CD4-positive, CD25-positive, alpha-beta regulatory T cell (primary cell): ENCODE results near the gene SGPP1. TPM values are rescaled to one million over a fixed set of nuclear protein-coding genes. Genes with fewer than 3 reads are reported as not detected.
A peak's percentile ranks its signal among the peaks of the same experiment; 100 is the strongest.

ENCODE experiments used
- ATAC-seq, 2 donors: fragments of 150-1000 bp; cut with Tn5 transposase; one replicate each; pipeline ENCODE4 v1.10.0; 2021; ENCODE audit warnings: low read depth in 2 of 2, moderate number of reproducible peaks in 2 of 2, moderate library complexity in 1 of 2
- DNase-seq, 3 donors: peaks; one replicate each; pipeline versions ENCODE4 v3.0.0 to v3.0.0-alpha.2; 2012 to 2022; ENCODE audit warnings: mixed read lengths in 1 of 3
- H3K27ac ChIP-seq: one replicate; pipeline ENCODE4 v1.7.0; 2013; ENCODE audit warnings: mild to moderate bottlenecking, low read length; ENCODE audit not compliant: insufficient read depth, poor library complexity, severe bottlenecking
- H3K27me3 ChIP-seq: one replicate; pipeline ENCODE4 v1.7.0; 2013; ENCODE audit warnings: low read length; ENCODE audit not compliant: control insufficient read depth, insufficient read depth
- H3K36me3 ChIP-seq: one replicate; pipeline ENCODE4 v1.7.0; 2013; ENCODE audit warnings: mild to moderate bottlenecking, low read length, moderate library complexity; ENCODE audit not compliant: control insufficient read depth, insufficient read depth
- H3K4me1 ChIP-seq: 2 replicates; pipeline ENCODE4 v1.7.0; 2013; ENCODE audit warnings: mild to moderate bottlenecking, low read length; ENCODE audit not compliant: insufficient read depth, control insufficient read depth, poor library complexity, severe bottlenecking
- H3K4me3 ChIP-seq: one replicate; pipeline ENCODE4 v1.7.0; 2013; ENCODE audit warnings: low read depth, mild to moderate bottlenecking, low read length, moderate library complexity
- H3K9me3 ChIP-seq, 2 experiments: 1 replicate in 1 of 2; 2 replicates in 1 of 2; pipeline ENCODE4 v1.7.0; 2013; ENCODE audit warnings: low read length in 2 of 2, mild to moderate bottlenecking in 1 of 2, moderate library complexity in 1 of 2; ENCODE audit not compliant: control insufficient read depth in 2 of 2
- H3K27ac Mint-ChIP-seq, 3 donors: one replicate each; pipeline ENCODE4 v1.8.0; 2020 to 2022; ENCODE audit warnings: mild to moderate bottlenecking in 3 of 3, mixed read lengths in 3 of 3, moderate library complexity in 2 of 3
- H3K27me3 Mint-ChIP-seq: one replicate; pipeline ENCODE4 v1.8.0; 2022; ENCODE audit warnings: mild to moderate bottlenecking, mixed read lengths
- H3K36me3 Mint-ChIP-seq: one replicate; pipeline ENCODE4 v1.8.0; 2020; ENCODE audit warnings: mixed read lengths
- H3K4me1 Mint-ChIP-seq, 4 donors: one replicate each; pipeline ENCODE4 v1.8.0; 2020 to 2022; ENCODE audit warnings: mixed read lengths in 4 of 4, mild to moderate bottlenecking in 1 of 4
- H3K4me3 Mint-ChIP-seq, 4 donors: one replicate each; pipeline ENCODE4 v1.8.0; 2020 to 2022; ENCODE audit warnings: mild to moderate bottlenecking in 4 of 4, mixed read lengths in 4 of 4, moderate library complexity in 3 of 4
- H3K9me3 Mint-ChIP-seq, 7 donors: one replicate each; pipeline ENCODE4 v1.8.0; 2020 to 2022; ENCODE audit warnings: mixed read lengths in 7 of 7, mild to moderate bottlenecking in 3 of 7, moderate library complexity in 2 of 7
- polyA plus RNA-seq, 4 donors: library from polyadenylated mRNA; unstranded; fragments of 300-500 nt; fragmentation: Illumina TruSeq; gene quantifications; one replicate each; pipeline ENCODE4 v1.2.3, GENCODE V29; 2021
- total RNA-seq: library from RNA; stranded (reverse); gene quantifications from one replicate; pipeline ENCODE4 v1.2.3, GENCODE V29; 2022

SGPP1 gene
- total and polyA plus RNA-seq, 5 donors from 2014 or later = 24.9 to 38.6 (median 29.8) TPM

DNA sequence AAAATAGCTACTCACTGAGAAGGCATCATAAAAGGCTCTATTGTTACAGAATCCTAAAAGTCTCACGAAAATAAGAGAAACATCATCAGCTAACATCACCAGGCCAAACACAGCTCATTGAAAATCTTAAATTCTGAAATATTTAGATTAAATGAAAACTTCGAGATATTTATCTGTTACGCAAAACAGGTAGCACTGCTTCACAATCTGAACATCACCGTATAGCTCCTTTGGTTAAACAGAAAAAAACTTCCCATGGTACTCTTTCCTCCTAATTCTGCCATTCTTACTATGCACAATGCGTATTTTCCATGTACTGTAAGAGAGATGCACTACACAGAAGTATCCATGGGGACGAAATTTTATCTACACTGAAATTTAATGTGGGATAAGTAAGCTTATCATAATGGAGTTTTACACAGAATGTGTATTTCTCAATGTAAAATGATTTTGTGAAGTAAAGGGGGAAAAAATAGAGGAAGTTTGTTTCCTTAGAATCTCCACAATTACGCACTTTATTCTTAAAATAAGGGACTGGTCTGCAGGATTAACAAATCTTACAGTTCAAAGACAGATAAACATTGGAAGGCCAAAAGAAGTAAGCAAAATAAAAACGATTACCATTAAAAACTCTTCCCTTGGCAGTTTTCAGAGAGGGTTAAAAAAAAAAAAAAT, 1.9 kb downstream of the SGPP1 start:
- peaks cover 18 to 60% (median 33%) of the 10 kb centered on the region in 4 donors for H3K4me1 Mint-ChIP-seq
- no peak for DNase-seq
- no peak for ATAC-seq
- Histone ChIP-seq H3K27me3 (no peaks in the 10 kb centered on the region), H3K4me1 (peaks cover 47% of the 10 kb centered on the region), H3K27ac (peak overlapping the region; percentile 81), H3K36me3 (peaks cover 8% of the 10 kb centered on the region), H3K4me3 (peak overlapping the region; percentile 92), H3K9me3 (no peaks in the 10 kb centered on the region)
- no peaks in the 10 kb centered on the region for H3K27me3 Mint-ChIP-seq
- H3K9me3 Mint-ChIP-seq = no peaks in the 10 kb centered on the region
- peak overlapping the region; percentile 96 to 97 (median 97) for H3K27ac Mint-ChIP-seq
- H3K36me3 Mint-ChIP-seq = peaks cover 4% of the 10 kb centered on the region
- peak overlapping the region; percentile 92 to 99 (median 99) for H3K4me3 Mint-ChIP-seq

DNA sequence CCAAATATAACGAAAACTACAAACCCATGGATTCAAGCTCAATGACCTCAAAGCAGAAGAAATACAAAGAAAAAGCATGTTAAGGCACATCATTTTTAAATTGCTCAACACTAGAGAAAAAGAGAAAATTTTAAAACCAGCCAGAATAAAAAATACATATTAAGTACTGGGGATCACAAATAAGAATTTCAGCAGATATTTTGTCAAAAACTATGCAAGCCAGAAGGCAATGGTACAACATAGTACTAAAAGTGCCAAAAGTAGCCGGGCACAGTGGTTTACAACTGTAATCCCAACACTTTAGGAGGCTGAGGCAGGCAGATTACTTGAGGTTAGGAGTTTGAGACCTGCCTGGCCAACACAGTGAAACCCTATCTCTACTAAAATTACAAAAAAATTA, 10.2 kb downstream of the SGPP1 start:
- no peaks in the 10 kb centered on the region for H3K27me3 ChIP-seq
- ATAC-seq (no peak), DNase-seq (peak in 2 of 3 donors; percentile 31 to 49)
- H3K27ac ChIP-seq = no peak overlapping the region
- H3K36me3 ChIP-seq = peaks cover 30% of the 10 kb centered on the region
- H3K27ac Mint-ChIP-seq = no peak overlapping the region
- peaks cover 21 to 54% (median 31%) of the 10 kb centered on the region in 4 donors for H3K4me1 Mint-ChIP-seq
- H3K27me3 Mint-ChIP-seq = no peaks in the 10 kb centered on the region
- H3K4me3 ChIP-seq = no peak overlapping the region
- H3K9me3 ChIP-seq = peaks cover 10 to 20% of the 10 kb centered on the region in 2 experiments
- peaks cover 0 to 11% (median 4%) of the 10 kb centered on the region in 7 donors for H3K9me3 Mint-ChIP-seq
- H3K36me3 Mint-ChIP-seq = peaks cover 39% of the 10 kb centered on the region
- peak overlapping the region in 3 of 4 donors; percentile 8 to 41 (median 12) for H3K4me3 Mint-ChIP-seq
- peaks cover 20% of the 10 kb centered on the region for H3K4me1 ChIP-seq

DNA sequence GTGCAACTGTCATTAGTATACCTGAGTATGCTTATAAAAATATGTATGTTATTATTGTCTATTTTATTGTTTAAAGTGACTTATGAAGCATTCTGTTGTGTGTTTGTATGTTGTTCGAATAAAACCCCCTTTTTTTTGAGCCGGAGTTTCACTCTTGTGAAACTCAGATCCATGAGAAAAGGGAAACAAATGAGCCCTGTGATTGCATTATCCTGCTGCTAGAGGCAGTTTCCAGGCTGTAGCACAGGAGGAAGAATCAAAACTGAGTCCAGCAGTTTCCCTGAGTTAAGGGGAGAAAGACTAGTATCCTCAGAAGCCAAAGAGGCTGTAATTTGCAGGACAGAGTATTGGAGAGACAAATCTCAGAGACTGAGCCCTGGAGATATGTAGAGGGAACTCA, 12.5 kb downstream of the SGPP1 start:
- peak overlapping the region in 2 of 3 donors; percentile 34 to 39 for H3K27ac Mint-ChIP-seq

DNA sequence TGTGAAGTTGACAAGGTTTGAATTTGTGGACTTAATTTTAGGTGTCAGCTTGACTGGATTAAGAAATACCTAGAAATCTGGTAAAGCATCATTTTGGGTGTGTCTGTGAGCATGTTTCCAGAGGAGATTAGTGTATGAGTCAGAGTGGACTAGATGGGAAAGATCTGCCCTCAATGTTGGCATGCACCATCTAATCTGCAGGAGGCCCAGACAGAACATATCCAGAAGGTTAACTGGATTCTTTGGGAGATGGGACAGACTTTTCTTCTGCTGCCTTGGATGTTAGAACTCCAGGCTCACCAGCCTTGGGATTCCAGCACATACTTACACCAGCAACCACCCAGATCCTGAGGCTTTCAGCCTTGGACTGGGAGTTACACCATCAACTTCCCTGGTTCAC, 14.1 kb downstream of the SGPP1 start:
- Histone ChIP-seq H3K4me3 (peak overlapping the region; percentile 8), H3K27ac (no peak overlapping the region), H3K36me3 (peaks cover 14% of the 10 kb centered on the region), H3K4me1 (peaks cover 38% of the 10 kb centered on the region), H3K9me3 (peaks cover 10 to 20% of the 10 kb centered on the region in 2 experiments), H3K27me3 (no peaks in the 10 kb centered on the region)
- peaks cover 0 to 11% (median 4%) of the 10 kb centered on the region in 7 donors for H3K9me3 Mint-ChIP-seq
- no peak for ATAC-seq
- no peak for DNase-seq
- H3K27me3 Mint-ChIP-seq = no peaks in the 10 kb centered on the region
- peaks cover 30% of the 10 kb centered on the region for H3K36me3 Mint-ChIP-seq
- H3K4me3 Mint-ChIP-seq = peak overlapping the region in 3 of 4 donors; percentile 6 to 50 (median 31)
- peak overlapping the region; percentile 6 to 76 (median 10) for H3K27ac Mint-ChIP-seq
- peaks cover 27 to 70% (median 46%) of the 10 kb centered on the region in 4 donors for H3K4me1 Mint-ChIP-seq

More for the DNA sequence above, 12.5 kb downstream of the SGPP1 start:
- Histone ChIP-seq H3K4me1 (peaks cover 22% of the 10 kb centered on the region), H3K36me3 (peaks cover 19% of the 10 kb centered on the region), H3K4me3 (no peak overlapping the region), H3K9me3 (peaks cover 10 to 20% of the 10 kb centered on the region in 2 experiments), H3K27me3 (no peaks in the 10 kb centered on the region), H3K27ac (no peak overlapping the region)
- DNase-seq (no peak), ATAC-seq (no peak)
- H3K4me1 Mint-ChIP-seq = peaks cover 19 to 59% (median 34%) of the 10 kb centered on the region in 4 donors
- peaks cover 38% of the 10 kb centered on the region for H3K36me3 Mint-ChIP-seq
- peaks cover 0 to 11% (median 4%) of the 10 kb centered on the region in 7 donors for H3K9me3 Mint-ChIP-seq
- H3K27me3 Mint-ChIP-seq = no peaks in the 10 kb centered on the region
- H3K4me3 Mint-ChIP-seq = peak overlapping the region in 1 of 4 donors; percentile 58

DNA sequence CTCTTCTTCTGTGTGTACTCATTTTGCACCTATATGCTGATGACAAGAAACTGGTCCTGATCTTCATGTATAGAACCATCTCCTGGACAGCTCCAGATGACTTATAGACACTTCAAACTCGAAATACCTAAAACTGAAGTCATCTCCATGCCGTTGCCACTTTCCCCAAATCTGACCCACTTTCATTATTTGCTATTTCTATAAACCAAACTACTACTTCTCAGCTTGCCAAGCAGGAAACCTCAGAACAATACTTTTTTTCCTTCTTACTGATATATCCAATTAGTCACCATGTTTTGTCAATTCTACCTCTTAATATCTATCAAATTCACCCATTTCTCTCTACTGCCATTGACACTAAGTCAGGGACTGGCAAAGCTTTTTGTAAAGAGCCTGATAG, 14.8 kb downstream of the SGPP1 start:
- peak overlapping the region; percentile 24 to 76 (median 54) for H3K4me3 Mint-ChIP-seq
- peaks cover 29 to 74% (median 48%) of the 10 kb centered on the region in 4 donors for H3K4me1 Mint-ChIP-seq
- peak overlapping the region in 2 of 3 donors; percentile 38 to 86 for H3K27ac Mint-ChIP-seq
- peaks cover 25% of the 10 kb centered on the region for H3K36me3 Mint-ChIP-seq
- H3K4me3 ChIP-seq = peak overlapping the region; percentile 27
- no peak overlapping the region for H3K27ac ChIP-seq
- peaks cover 10% of the 10 kb centered on the region for H3K36me3 ChIP-seq
- H3K9me3 ChIP-seq = peaks cover 5 to 14% of the 10 kb centered on the region in 2 experiments
- peaks cover 41% of the 10 kb centered on the region for H3K4me1 ChIP-seq
- no peaks in the 10 kb centered on the region for H3K27me3 Mint-ChIP-seq
- peak in 1 of 2 donors; percentile 20 for ATAC-seq
- peak in 1 of 3 donors; percentile 41 for DNase-seq
- H3K9me3 Mint-ChIP-seq = peaks cover 0 to 10% (median 4%) of the 10 kb centered on the region in 7 donors
- H3K27me3 ChIP-seq = no peaks in the 10 kb centered on the region

DNA sequence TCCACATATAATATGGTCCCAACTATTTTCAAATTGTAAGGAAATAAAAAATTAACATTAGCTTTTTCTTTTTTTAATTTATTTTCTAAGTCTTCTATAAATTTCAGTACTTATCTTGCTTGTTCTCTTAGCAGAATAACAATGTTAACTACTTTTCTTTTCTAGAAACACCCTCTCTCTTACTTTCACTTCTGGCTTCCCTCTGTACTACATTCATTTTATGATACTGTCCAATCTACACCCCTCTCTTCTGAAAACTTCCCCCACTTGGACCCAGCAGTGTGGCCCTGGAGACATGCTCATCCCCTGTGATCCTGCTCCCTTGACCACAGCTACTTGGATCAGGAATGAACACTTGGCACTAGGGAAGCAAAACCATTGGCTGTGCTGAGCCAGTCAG, 15.7 kb downstream of the SGPP1 start:
- peaks cover 10% of the 10 kb centered on the region for H3K36me3 ChIP-seq
- no peaks in the 10 kb centered on the region for H3K27me3 ChIP-seq
- H3K4me1 Mint-ChIP-seq = peaks cover 29 to 79% (median 52%) of the 10 kb centered on the region in 4 donors
- H3K27me3 Mint-ChIP-seq = no peaks in the 10 kb centered on the region
- peaks cover 0 to 8% (median 2%) of the 10 kb centered on the region in 7 donors for H3K9me3 Mint-ChIP-seq
- DNase-seq (peak in 1 of 3 donors; percentile 49), ATAC-seq (peak in 1 of 2 donors; percentile 52)
- peak overlapping the region; percentile 28 for H3K27ac ChIP-seq
- H3K4me1 ChIP-seq = peaks cover 41% of the 10 kb centered on the region
- peaks cover 0 to 5% of the 10 kb centered on the region in 2 experiments for H3K9me3 ChIP-seq
- peak overlapping the region in 2 of 3 donors; percentile 77 to 79 for H3K27ac Mint-ChIP-seq
- peaks cover 28% of the 10 kb centered on the region for H3K36me3 Mint-ChIP-seq
- H3K4me3 ChIP-seq = peak overlapping the region; percentile 56
- peak overlapping the region; percentile 34 to 80 (median 61) for H3K4me3 Mint-ChIP-seq

DNA sequence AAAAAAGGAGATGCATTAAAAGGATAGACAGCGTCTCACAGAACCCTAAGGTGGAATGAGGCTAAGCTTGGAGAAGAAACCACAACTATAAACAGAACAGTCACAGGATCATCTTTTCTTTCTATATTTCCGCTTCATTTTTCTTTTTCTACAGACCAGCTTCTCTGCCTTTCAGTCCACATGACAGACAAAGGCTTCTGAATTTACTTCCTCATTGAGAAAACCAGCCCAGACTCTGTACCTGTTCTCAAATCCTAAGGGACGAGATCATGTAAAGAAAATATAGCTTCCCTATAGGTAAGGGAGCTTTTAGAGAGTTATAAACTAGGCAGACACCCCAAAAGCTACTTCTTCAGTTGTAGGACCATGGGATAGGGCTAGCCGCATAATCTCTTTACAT, 17.4 kb downstream of the SGPP1 start:
- peak overlapping the region in 2 of 3 donors; percentile 34 to 66 for H3K27ac Mint-ChIP-seq
- ATAC-seq (no peak), DNase-seq (no peak)
- H3K9me3 ChIP-seq = no peaks in the 10 kb centered on the region
- H3K4me1 Mint-ChIP-seq = peaks cover 29 to 84% (median 58%) of the 10 kb centered on the region in 4 donors
- peaks cover 47% of the 10 kb centered on the region for H3K4me1 ChIP-seq
- H3K27me3 Mint-ChIP-seq = no peaks in the 10 kb centered on the region
- H3K27ac ChIP-seq = no peak overlapping the region
- H3K4me3 ChIP-seq = peak overlapping the region; percentile 39
- H3K27me3 ChIP-seq = no peaks in the 10 kb centered on the region
- peaks cover 0 to 2% (median 0%) of the 10 kb centered on the region in 7 donors for H3K9me3 Mint-ChIP-seq
- peak overlapping the region in 2 of 4 donors; percentile 13 to 63 for H3K4me3 Mint-ChIP-seq
- peaks cover 22% of the 10 kb centered on the region for H3K36me3 Mint-ChIP-seq
- H3K36me3 ChIP-seq = peaks cover 6% of the 10 kb centered on the region
